Endothelial cell of umbilical vein (primary cell): Measurements from ENCODE around the gene CD44. TPM values are rescaled to one million over a fixed set of nuclear protein-coding genes. Genes with fewer than 3 reads are reported as not detected.

Source experiments
- BruUV-seq: library from RNA; stranded (reverse); fragments of 400-500 nt; replicated peaks from 2 replicates; lab custom pipeline; 2021; lab: Mats Ljungman, UMichigan
- CTCF ChIA-PET: fragments of 300-600, 350-600 bp; sonication (Branson Sonifier 250); formaldehyde crosslinking; loops from one replicate; lab custom pipeline; 2021; ENCODE audit warnings: antibody characterized with exemption, inconsistent platforms; lab: Charles Lee
- POLR2A ChIA-PET: fragments of 300-600, 350-600 bp; sonication (Branson Sonifier 250); formaldehyde crosslinking; loops from one replicate; lab custom pipeline; 2021; ENCODE audit warnings: antibody characterized with exemption, inconsistent platforms; lab: Charles Lee
- DNase-seq: peaks from one replicate; pipeline ENCODE4 v3.0.0-alpha.2; 2011; ENCODE audit warnings: low read depth, low spot score
- FAIRE-seq: peaks from 2 replicates; lab custom pipeline; 2011; peaks lifted over from hg19 to GRCh38; lab: Jason Lieb, UNC
- H2AFZ ChIP-seq: 2 replicates; pipeline ENCODE4 v1.6.0; 2012; ENCODE audit warnings: low read depth, low read length, control low read depth, inconsistent platforms
- H3K27ac ChIP-seq: 2 replicates; pipeline ENCODE4 v1.5.1; 2011; ENCODE audit warnings: low read depth, mild to moderate bottlenecking, control low read depth, low read length, moderate library complexity; ENCODE audit not compliant: insufficient read depth
- H3K27me3 ChIP-seq, 2 experiments: 2 replicates each; pipeline versions ENCODE4 v1.6.0 to v1.6.1; 2011; ENCODE audit warnings: low read length in 2 of 2, mixed read lengths in 1 of 2; ENCODE audit not compliant: control insufficient read depth in 2 of 2, insufficient read depth in 2 of 2
- H3K36me3 ChIP-seq, 2 experiments: 2 replicates in 1 of 2; 3 replicates in 1 of 2; pipeline ENCODE4 v1.5.1; 2011; ENCODE audit warnings: low read length in 2 of 2, mild to moderate bottlenecking in 1 of 2, moderate library complexity in 1 of 2; ENCODE audit not compliant: control insufficient read depth in 2 of 2, insufficient read depth in 2 of 2; ENCODE audit errors: extremely low read depth in 1 of 2
- H3K4me1 ChIP-seq: 3 replicates; pipeline ENCODE4 v1.5.1; 2011; ENCODE audit warnings: mild to moderate bottlenecking, low read length; ENCODE audit not compliant: control insufficient read depth, insufficient read depth; ENCODE audit errors: extremely low read depth
- H3K4me2 ChIP-seq: 2 replicates; pipeline ENCODE4 v1.6.1; 2011; ENCODE audit warnings: low read length, control low read depth, mixed read lengths; ENCODE audit not compliant: insufficient read depth
- H3K4me3 ChIP-seq, 3 experiments: fragments of 200-600 bp in 1 of 3; sonication (generic), shearing (Covaris generic) in 1 of 3; replicated peaks in 1 of 3; 2 replicates each; pipeline ENCODE4 v1.5.1; 2011 to 2016; ENCODE audit warnings: control low read depth in 3 of 3, low read length in 3 of 3, mild to moderate bottlenecking in 2 of 3, inconsistent platforms in 1 of 3, low read depth in 1 of 3, moderate library complexity in 1 of 3; ENCODE audit not compliant: insufficient read depth in 1 of 3
- H3K79me2 ChIP-seq: 2 replicates; pipeline ENCODE4 v1.6.0; 2012; ENCODE audit warnings: low read length, inconsistent platforms; ENCODE audit not compliant: control insufficient read depth, insufficient read depth
- H3K9ac ChIP-seq: replicated peaks from 2 replicates; pipeline ENCODE3; 2011; ENCODE audit warnings: low read length, control low read depth; ENCODE audit not compliant: insufficient read depth; ENCODE audit errors: extremely low read depth
- H3K9me1 ChIP-seq: replicated peaks from 3 replicates; pipeline ENCODE4 v1.6.0; 2011; ENCODE audit warnings: mild to moderate bottlenecking, low read length; ENCODE audit not compliant: control insufficient read depth, insufficient read depth; ENCODE audit errors: extremely low read depth
- H3K9me3 ChIP-seq: replicated peaks from 2 replicates; pipeline ENCODE4 v1.5.1; 2012; ENCODE audit warnings: low read length, inconsistent platforms; ENCODE audit not compliant: control insufficient read depth, insufficient read depth
- H4K20me1 ChIP-seq: replicated peaks from 2 replicates; pipeline ENCODE3; 2011; ENCODE audit warnings: mild to moderate bottlenecking, low read length; ENCODE audit not compliant: control insufficient read depth, insufficient read depth; ENCODE audit errors: extremely low read depth
- CTCF ChIP-seq, 2 donors: IDR thresholded peaks; 1 replicate in 1 of 2; 2 replicates in 1 of 2; pipeline ENCODE4 v1.5.1; 2011; ENCODE audit warnings: low read length in 2 of 2, mild to moderate bottlenecking in 2 of 2, moderate library complexity in 2 of 2, control low read depth in 1 of 2, inconsistent platforms in 1 of 2, low read depth in 1 of 2; ENCODE audit not compliant: insufficient read depth in 1 of 2; ENCODE audit errors: extremely low read depth in 1 of 2
- EZH2 ChIP-seq: IDR thresholded peaks from 2 replicates; pipeline ENCODE4 v1.6.1; 2012; ENCODE audit warnings: borderline replicate concordance, low read depth, mild to moderate bottlenecking, moderate library complexity, low read length, inconsistent platforms; ENCODE audit not compliant: severe bottlenecking
- FOS ChIP-seq: IDR thresholded peaks from 2 replicates; pipeline ENCODE4 v1.6.1; 2011; ENCODE audit warnings: mild to moderate bottlenecking, low read length, moderate library complexity, borderline replicate concordance; ENCODE audit not compliant: insufficient read depth
- GATA2 ChIP-seq: IDR thresholded peaks from 2 replicates; pipeline ENCODE4 v1.7.0; 2011; ENCODE audit warnings: low read depth, mild to moderate bottlenecking, moderate library complexity, mixed read lengths, low read length; ENCODE audit not compliant: insufficient read length, insufficient read depth
- JUN ChIP-seq: IDR thresholded peaks from 2 replicates; pipeline ENCODE4 v1.6.1; 2011; ENCODE audit warnings: borderline replicate concordance, low read depth; ENCODE audit not compliant: insufficient read length, insufficient read depth
- MAX ChIP-seq: IDR thresholded peaks from 2 replicates; pipeline ENCODE4 v1.6.1; 2011; ENCODE audit not compliant: insufficient read depth, insufficient read length
- MYC ChIP-seq: IDR thresholded peaks from one replicate; pipeline ENCODE4 v1.6.1; 2011; ENCODE audit warnings: mild to moderate bottlenecking, low read depth, low read length
- POLR2A ChIP-seq: IDR thresholded peaks from 2 replicates; pipeline ENCODE4 v1.6.1; 2012; ENCODE audit warnings: low read depth, mild to moderate bottlenecking, control low read depth, low read length
- POLR2AphosphoS5 ChIP-seq: IDR thresholded peaks from 2 replicates; pipeline ENCODE4 v1.6.1; 2012; ENCODE audit warnings: low read depth, mild to moderate bottlenecking, control low read depth, low read length, moderate library complexity; ENCODE audit not compliant: insufficient read depth
- dilution Hi-C: fragments of 300-500 bp; cut with MboI; formaldehyde crosslinking; loops from one replicate; pipeline ENCODE4 v1.15.0; 2019; ENCODE audit warnings: low sequenced_read_pairs; ENCODE audit not compliant: extremely low pct_ligation_motif_present
- intact Hi-C: fragments of 100-400 bp; cut with micrococcal nuclease; formaldehyde crosslinking; loops from one replicate; pipeline ENCODE4 v1.10.0; 2022
- polyA plus RNA-seq, 4 experiments: library from polyadenylated mRNA; depleted of rRNA in 3 of 4; stranded (reverse) in 3 of 4; unstranded in 1 of 4; fragments of >200 nt; gene quantifications; 2 replicates each; pipeline versions ENCODE4 v1.2.1 to v1.2.3, GENCODE V29; 2011 to 2012; ENCODE audit warnings: missing spikeins in 1 of 4
- total RNA-seq: library from RNA; stranded (reverse); gene quantifications from 2 replicates; pipeline ENCODE4 v1.2.3, GENCODE V29; 2021

The CD44 gene
- total and polyA plus RNA-seq, 2 donors (not counting 3 experiments of a cell fraction or from before 2014, with no cell fraction given) = 25.5 to 26.3 TPM

- H3K9ac ChIP-seq = no peak overlapping the region
- H3K36me3 ChIP-seq = no peaks in the 10 kb centered on the region
- H3K27ac ChIP-seq = no peak overlapping the region
- no peak overlapping the region for H3K4me2 ChIP-seq
- H4K20me1 ChIP-seq = no peaks in the 10 kb centered on the region
- POLR2A ChIA-PET = no interaction called here
- no peaks in the 10 kb centered on the region for H3K79me2 ChIP-seq
- dilution Hi-C loops (no loop called here), intact Hi-C loops (no loop called here)
- no peaks in the 10 kb centered on the region for H3K9me1 ChIP-seq
- H3K4me1 ChIP-seq = no peaks in the 10 kb centered on the region
- FAIRE-seq (no peak), DNase-seq (no peak)
- no peak overlapping the region for H2AFZ ChIP-seq
- H3K9me3 ChIP-seq = no peaks in the 10 kb centered on the region
- TF ChIP-seq JUN (no peak), CTCF (IDR thresholded peaks at IDR 0.05; ENCODE audit: extremely low read depth in 1 of 2, insufficient read depth in 1 of 2, low read depth in 1 of 2, low read length in 2 of 2) (no peak), FOS (no peak), POLR2A (no peak), GATA2 (no peak), POLR2AphosphoS5 (no peak), MYC (no peak), MAX (no peak), EZH2 (no peak)
- H3K27me3 ChIP-seq = peaks cover 0 to 10% of the 10 kb centered on the region in 2 experiments
- no peak overlapping the region for H3K4me3 ChIP-seq
- BruUV-seq = no TSS peak
- CTCF ChIA-PET = interaction anchor here (0.9 to 1.5 kb wide), 2 partner anchors 7 to 12 kb away, joined by 3 read pairs; no protein-coding TSS in a partner anchor
These were observed 136.2 kb downstream of the CD44 start for GRCh38 chr11:35274909-35275785.
